Stimulated activated CD4-positive, alpha-beta T cell treated with anti-CD3 and anti-CD28 coated beads, Interleukin-4, amount 100 ng/mL, for 1 hour (primary cell): Measurements from ENCODE around the gene ATP6V1G3.
"Not testable (repeated sequence)": the region's sequence is repeated elsewhere in the genome, so short reads cannot be mapped to it uniquely, and the experiment has no call there.

ENCODE experiments used
- DNase-seq: peaks from one replicate; pipeline ENCODE4 v3.0.0-alpha.2; 2020

Gene ATP6V1G3

GRCh38 chr1:198540580-198540979, at the start of gene ATP6V1G3:
Gene ATP6V1G3 (minus strand): TSS chr1:198540680. CDS start chr1:198540650, 30 bp downstream.
- DNase-seq = no peak

- DNase-seq = no peak
These were observed 48.4 kb upstream of the ATP6V1G3 start for GRCh38 chr1:198588845-198589244.

GRCh38 chr1:198584163-198584562, 43.7 kb upstream of the ATP6V1G3 start:
- no peak for DNase-seq

GRCh38 chr1:198583209-198583802, 42.8 kb upstream of the ATP6V1G3 start:
- DNase-seq = not testable (repeated sequence)

- no peak for DNase-seq
These were observed 37.0 kb upstream of the ATP6V1G3 start for GRCh38 chr1:198577444-198577843.

GRCh38 chr1:198575798-198576641, 35.5 kb upstream of the ATP6V1G3 start:
- no peak for DNase-seq

GRCh38 chr1:198575292-198575691, 34.8 kb upstream of the ATP6V1G3 start:
- DNase-seq = no peak

GRCh38 chr1:198574325-198574724, 33.8 kb upstream of the ATP6V1G3 start:
- DNase-seq = no peak

- no peak for DNase-seq
These were observed 24.2 kb upstream of the ATP6V1G3 start for GRCh38 chr1:198564716-198565115.

- no peak for DNase-seq
These were observed 23.7 kb upstream of the ATP6V1G3 start for GRCh38 chr1:198564157-198564556.

- DNase-seq = no peak
These were observed 23.1 kb upstream of the ATP6V1G3 start for GRCh38 chr1:198563583-198563982.

GRCh38 chr1:198560161-198560560, 19.7 kb upstream of the ATP6V1G3 start:
- DNase-seq = no peak

GRCh38 chr1:198559362-198559761, 18.9 kb upstream of the ATP6V1G3 start:
- no peak for DNase-seq

GRCh38 chr1:198558402-198558801, 17.9 kb upstream of the ATP6V1G3 start:
- no peak for DNase-seq

GRCh38 chr1:198556971-198557370, 16.5 kb upstream of the ATP6V1G3 start:
- peak; percentile 29 for DNase-seq

- no peak for DNase-seq
These were observed 12.4 kb upstream of the ATP6V1G3 start for GRCh38 chr1:198552668-198553416.

GRCh38 chr1:198550941-198551524, 10.6 kb upstream of the ATP6V1G3 start:
- no peak for DNase-seq

- no peak for DNase-seq
These were observed 9.4 kb upstream of the ATP6V1G3 start for GRCh38 chr1:198549866-198550265.

- no peak for DNase-seq
These were observed 8.4 kb upstream of the ATP6V1G3 start for GRCh38 chr1:198548890-198549289.

GRCh38 chr1:198545156-198545555, 4.7 kb upstream of the ATP6V1G3 start:
- DNase-seq = no peak

GRCh38 chr1:198544265-198544664, 3.8 kb upstream of the ATP6V1G3 start:
- no peak for DNase-seq

GRCh38 chr1:198543670-198544260, 3.3 kb upstream of the ATP6V1G3 start:
- DNase-seq = no peak

GRCh38 chr1:198542632-198543031, 2.2 kb upstream of the ATP6V1G3 start:
- no peak for DNase-seq
